Right cardiac atrium (tissue), 5 donors: ENCODE results near the gene RCE1. TPM values are rescaled to one million over a fixed set of nuclear protein-coding genes. Genes with fewer than 3 reads are reported as not detected.

Experiments
- polyA plus RNA-seq: library from polyadenylated mRNA; stranded (reverse); fragments of 200-250 nt; gene quantifications from one replicate; pipeline ENCODE4 v1.2.3, GENCODE V29; 2013
- total RNA-seq, 4 donors: library from RNA; stranded (reverse); fragmentation: NEBNext Ultra II Directional; extraction: Animal tissue kit (Norgen Biotek cat#: 25700); gene quantifications; one replicate each; pipeline ENCODE4 v1.2.1, GENCODE V29; 2021
- donor health status: healthy with polysubstance abuse.
- donor health status: DM: no; HTN: yes; CAD: no.
- donor health status: DM: no; HTN: no; CAD: no.
- donor health status: DM: no; HTN: yes; CAD: no; lungs with severe emphysema.
- donor health status: DM: yes; HTN: yes; CAD: no.

The RCE1 gene
- total and polyA plus RNA-seq, 5 donors = 4.8 to 9.4 (median 6.4) TPM

Other genes starting within 250 kb of the RCE1 start
- 10 to 100 TPM; 30.8 to 45.6 (median 33.6) TPM for gene RBM14, start 226.8 kb upstream of the RCE1 start, total RNA-seq
- gene RBM14, start 226.8 kb upstream of the RCE1 start, polyA plus RNA-seq = 28.1 TPM
- 10 to 100 TPM; 66.9 to 77.9 (median 68.3) TPM for gene RBM4, start 204.7 kb upstream of the RCE1 start, total RNA-seq
- gene RBM4, start 204.7 kb upstream of the RCE1 start, polyA plus RNA-seq = 63.3 TPM
- 10 to 100 TPM in 3 of 4 donors, 1 to 10 TPM in 1; 9.0 to 15.7 (median 12.2) TPM for gene RBM4B, start 165.6 kb upstream of the RCE1 start, total RNA-seq
- gene RBM4B, start 165.6 kb upstream of the RCE1 start, polyA plus RNA-seq = 11.5 TPM
- 1 to 10 TPM; 2.3 to 7.0 (median 3.1) TPM for gene SPTBN2, start 114.2 kb upstream of the RCE1 start, total RNA-seq
- gene SPTBN2, start 114.2 kb upstream of the RCE1 start, polyA plus RNA-seq = 0.38 TPM
- gene LRFN4, start 13.6 kb downstream of the RCE1 start, total RNA-seq = 10 to 100 TPM; 10.8 to 14.6 (median 11.6) TPM
- 11.8 TPM for gene LRFN4, start 13.6 kb downstream of the RCE1 start, polyA plus RNA-seq
- gene PC, start 114.9 kb downstream of the RCE1 start, total RNA-seq = 10 to 100 TPM in 1 of 4 donors, 1 to 10 TPM in 3; 7.2 to 11.0 (median 9.0) TPM
- 22.6 TPM for gene PC, start 114.9 kb downstream of the RCE1 start, polyA plus RNA-seq
- not detected for gene C11orf86, start 131.9 kb downstream of the RCE1 start, total RNA-seq
- gene C11orf86, start 131.9 kb downstream of the RCE1 start, polyA plus RNA-seq = not detected
- 1 to 10 TPM in 1 of 4 donors, under 1 TPM in 3; 0.11 to 1.4 (median 0.24) TPM for gene SYT12, start 179.7 kb downstream of the RCE1 start, total RNA-seq
- 0.18 TPM for gene SYT12, start 179.7 kb downstream of the RCE1 start, polyA plus RNA-seq
- 10 to 100 TPM; 34.2 to 51.0 (median 44.5) TPM for gene RHOD, start 213.4 kb downstream of the RCE1 start, total RNA-seq
- 65.2 TPM for gene RHOD, start 213.4 kb downstream of the RCE1 start, polyA plus RNA-seq